LoVo (cell line): ENCODE data around the gene MRPL10.
"Not testable (repeated sequence)": the region's sequence is repeated elsewhere in the genome, so short reads cannot be mapped to it uniquely, and the experiment has no call there.

Experiments used
- DNase-seq: peaks from one replicate; pipeline ENCODE4 v3.0.0-alpha.2; 2016; ENCODE audit warnings: low spot score

MRPL10 gene

DNA sequence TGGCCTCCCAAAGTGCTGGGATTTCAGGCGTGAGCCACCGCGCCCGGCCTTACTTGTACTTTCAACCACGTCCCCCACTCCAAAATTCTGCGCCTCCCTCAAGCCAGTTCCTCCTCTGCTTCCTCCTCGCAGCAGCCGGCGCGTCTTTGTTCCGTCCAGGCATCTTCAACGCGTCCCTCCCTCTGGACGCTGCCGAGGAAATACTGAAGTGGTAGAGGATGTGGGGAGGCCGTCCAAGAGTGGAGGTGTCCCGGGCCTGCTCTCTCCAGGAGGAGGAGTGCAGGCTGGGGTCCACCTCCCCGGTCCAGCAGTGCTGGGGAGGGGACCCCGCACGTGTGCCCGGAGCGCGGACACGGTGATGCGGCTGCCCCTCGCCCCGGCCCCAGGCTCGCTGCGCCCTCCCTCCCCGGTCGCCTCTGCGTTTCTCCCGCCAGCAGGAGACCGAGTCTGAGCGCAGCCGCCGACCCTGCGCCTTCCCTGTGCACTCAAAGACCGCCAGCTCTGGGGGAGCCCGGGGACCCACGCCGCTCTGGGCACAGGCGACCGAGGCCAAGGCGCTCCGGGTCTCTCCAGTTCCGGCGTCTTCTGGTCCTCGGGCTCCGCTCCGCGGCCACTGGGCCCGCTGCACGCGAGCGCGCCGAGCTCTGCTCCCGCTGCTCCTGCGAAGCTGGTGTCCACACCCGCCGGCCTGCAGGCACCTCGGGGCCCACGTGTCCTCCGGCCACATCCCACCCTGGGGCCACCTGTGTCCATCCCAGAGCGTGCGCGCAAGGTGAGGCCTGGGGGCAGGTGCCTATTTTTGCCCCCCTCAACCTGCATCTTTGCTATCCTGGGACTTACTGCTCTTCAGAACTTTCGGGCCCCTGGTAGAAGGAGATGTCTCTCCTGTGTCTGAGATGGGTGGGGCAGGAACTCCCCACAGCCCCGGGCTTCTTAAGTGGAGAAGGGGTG, 41.5 kb downstream of the MRPL10 start:
- no peak for DNase-seq

GRCh38 chr17:47785538-47786123, 45.7 kb downstream of the MRPL10 start:
- DNase-seq = no peak

GRCh38 chr17:47781397-47781796, 49.9 kb downstream of the MRPL10 start:
- DNase-seq = no peak

DNA sequence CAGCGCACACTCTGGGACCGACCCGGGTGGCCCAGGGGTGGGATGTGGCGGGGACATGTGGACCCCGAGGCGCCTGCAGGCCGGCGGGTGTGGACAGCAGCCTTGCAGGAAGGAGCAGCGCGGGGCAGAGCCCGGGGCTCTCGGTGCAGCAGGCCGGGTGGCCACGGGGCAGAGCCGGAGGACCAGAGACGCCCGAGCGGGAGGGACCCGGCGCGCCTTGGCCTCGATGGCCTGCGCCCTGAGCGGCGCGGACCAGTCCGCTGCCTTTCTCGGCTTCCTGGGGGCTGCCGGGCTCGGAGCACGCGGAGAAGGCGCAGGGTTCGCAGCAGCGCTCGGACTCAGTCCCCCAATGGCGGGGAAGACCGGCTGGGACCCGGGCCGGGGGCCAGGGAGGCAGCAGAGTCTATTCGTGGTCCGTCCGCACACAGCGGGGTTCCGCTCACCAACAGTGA, 53.1 kb downstream of the MRPL10 start:
- DNase-seq = no peak

DNA sequence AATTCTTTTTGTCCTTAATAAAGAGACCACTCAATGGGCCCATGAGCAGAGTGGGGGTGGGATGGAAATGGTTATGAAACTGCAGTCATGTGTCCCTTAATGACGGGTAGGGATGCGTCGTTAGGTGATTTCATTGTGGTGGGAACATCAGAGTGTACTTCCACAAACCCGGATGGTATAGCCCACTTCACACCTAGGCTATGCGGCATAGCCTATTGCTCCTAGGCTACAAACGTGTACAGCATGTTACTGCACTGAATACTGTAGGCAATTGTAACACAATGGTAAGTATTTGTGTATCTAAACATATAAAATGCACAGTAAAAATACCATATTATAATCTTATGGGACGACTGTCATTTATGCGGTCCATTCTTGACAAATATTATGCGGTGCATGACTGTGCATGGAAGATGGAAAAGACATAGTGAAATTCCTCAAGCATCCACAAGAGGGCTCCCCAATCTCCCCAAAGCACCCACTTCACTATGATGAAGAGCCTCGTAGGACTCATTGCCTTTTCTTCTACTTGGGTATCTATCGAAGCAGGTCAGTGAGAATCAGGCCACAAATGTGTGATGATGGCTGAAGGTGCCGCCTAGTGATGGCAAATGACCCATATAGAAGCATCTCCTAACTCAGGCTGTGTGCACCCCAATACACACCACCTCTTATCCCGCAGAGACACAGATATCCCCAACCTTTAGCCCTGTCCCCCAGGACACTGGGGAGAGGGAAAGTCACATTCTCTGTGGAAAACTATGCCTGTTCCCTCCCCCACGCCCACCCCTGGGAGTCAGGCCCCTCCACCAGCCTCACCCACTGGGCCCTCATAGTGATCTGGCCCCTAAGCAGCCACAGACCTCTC, 54.8 kb downstream of the MRPL10 start:
- DNase-seq = peak; percentile 55

- DNase-seq = no peak
Observed at GRCh38 chr17:47774987-47775580, 56.3 kb downstream of the MRPL10 start.

GRCh38 chr17:47774331-47774730, 57.0 kb downstream of the MRPL10 start:
- DNase-seq = no peak

GRCh38 chr17:47773649-47774048, 57.7 kb downstream of the MRPL10 start:
- not testable (repeated sequence) for DNase-seq
